ENCODE data around the gene TBX10. TPM values are rescaled to one million over a fixed set of nuclear protein-coding genes. Genes with fewer than 3 reads are reported as not detected.

The TBX10 gene
- total and polyA plus RNA-seq, 9 donors = not detected

DNA sequence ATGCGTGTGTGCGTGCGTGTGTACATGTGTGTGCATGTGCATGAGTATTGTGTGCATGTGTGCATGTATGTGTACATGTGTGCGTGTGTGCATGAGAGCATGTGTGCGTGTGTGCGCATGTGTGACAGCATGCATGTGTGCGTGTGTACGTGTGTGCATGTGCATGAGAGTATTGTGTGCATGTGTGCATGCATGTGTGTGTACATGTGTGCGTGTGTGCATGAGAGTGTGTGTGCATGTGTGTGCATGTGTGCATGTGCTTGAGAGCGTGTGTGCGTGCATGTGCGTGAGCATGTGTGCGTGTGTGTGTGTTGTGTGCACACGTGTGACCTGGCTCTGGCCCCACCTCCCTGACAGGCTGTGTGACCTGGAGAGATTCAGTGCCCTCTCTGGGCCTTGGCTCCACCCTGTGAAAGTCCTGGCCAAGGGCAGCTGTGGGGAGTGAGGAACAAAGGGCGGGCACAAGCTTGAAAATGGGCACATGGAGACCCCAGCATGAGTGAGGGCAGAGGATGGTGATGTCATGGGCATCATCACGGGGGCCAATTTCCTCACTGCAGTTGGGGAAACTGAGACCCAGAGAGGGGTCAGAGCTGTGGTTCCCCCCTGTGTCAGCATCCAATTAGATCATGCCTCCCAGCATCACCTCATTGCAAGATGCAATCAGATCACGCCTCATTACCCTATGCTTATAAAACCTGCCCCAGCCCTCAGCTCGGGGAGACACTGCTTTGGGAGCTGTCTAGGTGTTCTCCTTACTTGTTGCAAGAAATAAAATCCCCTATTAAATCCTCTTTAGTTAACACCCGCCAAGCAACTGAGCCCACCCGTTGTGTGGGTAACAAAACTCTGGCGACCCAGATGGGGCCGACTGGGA, 10.3 kb upstream of the TBX10 start:
- Histone ChIP-seq H3K36me3 (no peaks in the 10 kb centered on the region), H3K4me1 (ENCODE audit: insufficient read depth) (no peaks in the 10 kb centered on the region), H3K9me3 (no peaks in the 10 kb centered on the region), H3K4me3 (peak overlapping the region; percentile 15), H3K27ac (no peak overlapping the region), H3K27me3 (no peaks in the 10 kb centered on the region)
- intact Hi-C loops (cut with DNase I) = loop anchor here in 1 of 4 donors (10.0 kb wide), 1 partner anchor 75 kb away; no protein-coding TSS in a partner anchor
- TF ChIP-seq POLR2A (IDR thresholded peaks at IDR 0.05) (no peak), EP300 (IDR thresholded peaks at IDR 0.05) (no peak)
- TF ChIP-seq, protein P1, sequence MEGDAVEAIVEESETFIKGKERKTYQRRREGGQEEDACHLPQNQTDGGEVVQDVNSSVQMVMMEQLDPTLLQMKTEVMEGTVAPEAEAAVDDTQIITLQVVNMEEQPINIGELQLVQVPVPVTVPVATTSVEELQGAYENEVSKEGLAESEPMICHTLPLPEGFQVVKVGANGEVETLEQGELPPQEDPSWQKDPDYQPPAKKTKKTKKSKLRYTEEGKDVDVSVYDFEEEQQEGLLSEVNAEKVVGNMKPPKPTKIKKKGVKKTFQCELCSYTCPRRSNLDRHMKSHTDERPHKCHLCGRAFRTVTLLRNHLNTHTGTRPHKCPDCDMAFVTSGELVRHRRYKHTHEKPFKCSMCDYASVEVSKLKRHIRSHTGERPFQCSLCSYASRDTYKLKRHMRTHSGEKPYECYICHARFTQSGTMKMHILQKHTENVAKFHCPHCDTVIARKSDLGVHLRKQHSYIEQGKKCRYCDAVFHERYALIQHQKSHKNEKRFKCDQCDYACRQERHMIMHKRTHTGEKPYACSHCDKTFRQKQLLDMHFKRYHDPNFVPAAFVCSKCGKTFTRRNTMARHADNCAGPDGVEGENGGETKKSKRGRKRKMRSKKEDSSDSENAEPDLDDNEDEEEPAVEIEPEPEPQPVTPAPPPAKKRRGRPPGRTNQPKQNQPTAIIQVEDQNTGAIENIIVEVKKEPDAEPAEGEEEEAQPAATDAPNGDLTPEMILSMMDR (IDR thresholded peaks at IDR 0.05) = no peak
- no peak for DNase-seq
- WGBS, 3 donors = 76 to 79% (median 77%) methylated on average over 22 of the region's 22 CpGs

DNA sequence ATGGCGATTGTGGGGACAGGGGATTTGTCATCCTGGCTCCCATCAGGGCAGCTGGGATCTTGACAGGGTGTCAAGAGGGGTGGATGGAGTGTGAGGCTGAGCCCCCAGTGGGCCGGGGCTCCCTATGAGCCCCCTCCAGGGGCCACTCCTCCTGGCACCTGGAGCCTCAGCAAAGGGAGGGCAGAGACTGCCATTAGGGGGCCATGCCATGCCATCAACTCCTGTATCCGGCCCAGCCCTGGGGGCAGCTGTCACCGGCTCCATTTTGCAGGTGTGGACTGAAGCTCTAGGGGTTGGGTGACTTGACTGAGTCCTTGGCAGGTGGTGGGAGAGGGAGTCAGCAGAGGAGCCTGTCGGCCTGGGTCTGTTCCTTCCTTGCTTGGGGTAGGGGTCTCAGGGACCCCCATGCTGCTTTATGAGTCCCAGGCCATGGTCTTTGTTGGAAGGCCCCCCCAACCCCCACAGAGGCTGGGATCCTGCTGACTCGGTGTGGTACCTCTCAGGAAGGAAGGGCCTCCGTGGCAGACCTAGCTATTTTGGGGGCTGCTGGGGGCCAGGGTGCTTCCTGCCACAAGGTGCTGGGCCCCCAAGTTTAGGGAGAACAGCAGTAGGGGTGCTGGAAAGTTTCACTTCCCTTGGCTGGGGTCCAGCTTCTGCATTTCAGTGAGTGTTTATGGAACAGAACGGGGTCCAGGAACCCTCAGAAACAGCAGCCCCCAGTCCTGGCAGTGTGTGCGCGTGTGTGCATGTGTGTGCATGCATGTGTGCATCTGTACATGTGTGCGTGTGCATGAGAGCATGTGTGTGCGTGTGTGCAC, 9.4 kb upstream of the TBX10 start:
- peak in 1 of 5 donors; percentile 12 for DNase-seq

DNA sequence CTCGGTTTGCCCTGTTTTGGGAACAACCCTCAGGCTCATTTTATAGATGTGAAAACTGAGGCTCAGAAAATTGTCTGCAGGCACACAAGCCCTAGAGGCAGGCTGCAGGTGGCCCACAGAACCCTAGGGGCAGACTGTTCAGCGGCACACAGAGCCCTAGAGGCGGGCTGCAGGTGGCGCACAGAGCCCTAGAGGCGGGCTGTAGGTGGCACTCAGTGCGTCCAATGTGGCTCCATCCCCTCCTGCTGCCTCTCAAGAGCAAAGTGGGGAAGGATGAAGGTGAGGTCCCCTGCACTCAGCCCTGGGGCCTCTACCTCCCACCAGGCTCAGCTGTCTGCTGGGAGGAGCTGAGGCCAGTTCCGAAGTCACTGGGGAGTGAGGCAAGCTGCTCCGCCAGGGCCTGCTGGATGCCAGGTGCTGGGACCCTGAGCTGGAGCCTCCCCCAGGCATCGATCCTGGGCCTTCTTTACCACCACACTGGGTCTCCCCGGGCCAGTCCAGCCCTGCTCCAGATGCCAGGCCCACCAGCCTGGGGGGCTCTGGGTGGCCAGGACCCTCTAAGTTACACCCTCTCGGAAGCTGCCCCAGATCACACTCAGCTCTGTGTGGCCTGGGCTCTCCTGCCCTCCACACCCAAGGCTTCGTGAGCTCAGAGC, 8.7 kb upstream of the TBX10 start:
- intact Hi-C loops (cut with DNase I) = no loop called here
- TF ChIP-seq POLR2A (IDR thresholded peaks at IDR 0.05) (no peak), EP300 (IDR thresholded peaks at IDR 0.05) (no peak)
- TF ChIP-seq, protein P1 (IDR thresholded peaks at IDR 0.05) = no peak
- H3K4me1 ChIP-seq (ENCODE audit: insufficient read depth) = no peaks in the 10 kb centered on the region
- H3K27me3 ChIP-seq = no peaks in the 10 kb centered on the region
- WGBS, 3 donors = 64 to 65% (median 64%) methylated on average over 12 of the region's 12 CpGs
- H3K9me3 ChIP-seq = no peaks in the 10 kb centered on the region
- no peak for DNase-seq
- H3K27ac ChIP-seq = no peak overlapping the region
- H3K36me3 ChIP-seq = no peaks in the 10 kb centered on the region
- H3K4me3 ChIP-seq = no peak overlapping the region

More for the DNA sequence above, 9.4 kb upstream of the TBX10 start:
- 64 to 76% (median 76%) methylated on average over 12 of the region's 12 CpGs for WGBS, 3 donors
- H3K27ac ChIP-seq = no peak overlapping the region
- TF ChIP-seq POLR2A (IDR thresholded peaks at IDR 0.05) (no peak), EP300 (IDR thresholded peaks at IDR 0.05) (no peak)
- TF ChIP-seq, protein P1 (IDR thresholded peaks at IDR 0.05) = no peak
- H3K4me3 ChIP-seq = no peak overlapping the region
- H3K4me1 ChIP-seq (ENCODE audit: insufficient read depth) = no peaks in the 10 kb centered on the region
- H3K27me3 ChIP-seq = no peaks in the 10 kb centered on the region
- no peaks in the 10 kb centered on the region for H3K36me3 ChIP-seq
- no peaks in the 10 kb centered on the region for H3K9me3 ChIP-seq
- intact Hi-C loops (cut with DNase I) = no loop called here

DNA sequence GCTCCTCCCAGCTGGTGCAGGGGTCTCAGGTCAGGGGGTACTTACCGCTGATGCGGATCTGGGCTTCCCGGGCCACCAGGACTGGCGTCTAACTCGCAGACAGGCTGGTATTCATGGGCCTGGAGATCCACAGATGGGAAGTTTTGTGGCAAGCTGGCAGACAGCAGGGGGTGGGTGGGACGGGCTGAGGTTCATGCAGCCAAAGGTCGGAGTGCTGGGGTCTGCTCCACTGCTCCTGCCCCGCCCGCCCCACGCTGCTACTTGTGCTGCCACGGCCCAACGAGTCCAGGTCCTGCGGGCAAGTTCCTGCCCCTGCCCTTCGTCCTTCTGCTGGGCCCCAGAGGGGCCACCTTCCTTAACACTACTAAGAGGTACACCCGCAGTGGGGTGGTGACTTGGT, 7.9 kb upstream of the TBX10 start:
- Histone ChIP-seq H3K27me3 (no peaks in the 10 kb centered on the region), H3K27ac (no peak overlapping the region), H3K4me1 (ENCODE audit: insufficient read depth) (no peaks in the 10 kb centered on the region), H3K9me3 (no peaks in the 10 kb centered on the region), H3K4me3 (no peak overlapping the region), H3K36me3 (no peaks in the 10 kb centered on the region)
- intact Hi-C loops (cut with DNase I) = no loop called here
- WGBS, 3 donors = 62 to 77% (median 66%) methylated on average over 14 to 15 of the region's 15 CpGs
- TF ChIP-seq POLR2A (IDR thresholded peaks at IDR 0.05) (no peak), EP300 (IDR thresholded peaks at IDR 0.05) (no peak)
- TF ChIP-seq, protein P1 (IDR thresholded peaks at IDR 0.05) = no peak
- peak in 1 of 5 donors; percentile 10 for DNase-seq
